RCC 7860 (cell line): ENCODE data around the gene GIT1.
A peak's percentile ranks its signal among the peaks of the same experiment; 100 is the strongest.

Source experiments
- DNase-seq: peaks from one replicate; pipeline ENCODE4 v3.0.0-alpha.2; 2015; ENCODE audit warnings: low spot score
- FAIRE-seq: peaks from 2 replicates; lab custom pipeline; 2012; peaks lifted over from hg19 to GRCh38; lab: Jason Lieb, UNC

GIT1 gene

GRCh38 chr17:29579866-29580771 is 9.3 kb downstream of the GIT1 start:
- DNase-seq (peak; percentile 66), FAIRE-seq (no peak)

- FAIRE-seq (no peak), DNase-seq (no peak)
Measured at GRCh38 chr17:29578626-29579485, 10.6 kb downstream of the GIT1 start.

GRCh38 chr17:29577385-29578211 is 11.8 kb downstream of the GIT1 start:
- DNase-seq (no peak), FAIRE-seq (no peak)

GRCh38 chr17:29577001-29577370 is 12.5 kb downstream of the GIT1 start:
- no peak for FAIRE-seq
- no peak for DNase-seq

GRCh38 chr17:29576214-29577000 is 13.0 kb downstream of the GIT1 start:
- no peak for DNase-seq
- no peak for FAIRE-seq

- FAIRE-seq (no peak), DNase-seq (no peak)
Measured at GRCh38 chr17:29575511-29576213, 13.8 kb downstream of the GIT1 start.

GRCh38 chr17:29574732-29575510 is 14.5 kb downstream of the GIT1 start:
- DNase-seq, result no peak
- FAIRE-seq, result no peak

GRCh38 chr17:29573871-29574731 is 15.3 kb downstream of the GIT1 start:
- FAIRE-seq, result no peak
- DNase-seq, result no peak

- DNase-seq (no peak), FAIRE-seq (no peak)
Measured at GRCh38 chr17:29573558-29573869, 15.9 kb downstream of the GIT1 start.

GRCh38 chr17:29572691-29573557 is 16.5 kb downstream of the GIT1 start:
- no peak for FAIRE-seq
- DNase-seq, result no peak

GRCh38 chr17:29571883-29572681 is 17.4 kb downstream of the GIT1 start:
- DNase-seq (no peak), FAIRE-seq (no peak)

GRCh38 chr17:29571486-29571882 is 18.0 kb downstream of the GIT1 start:
- no peak for DNase-seq
- no peak for FAIRE-seq

GRCh38 chr17:29570521-29570920 is 18.9 kb downstream of the GIT1 start:
- FAIRE-seq (no peak), DNase-seq (no peak)

- no peak for DNase-seq
Measured at GRCh38 chr17:29569245-29569950, 20.1 kb downstream of the GIT1 start.

GRCh38 chr17:29568331-29569244 is 20.9 kb downstream of the GIT1 start, which contains the start of gene TP53I13:
TP53I13 (plus strand) TSS chr17:29568701; CDS start chr17:29568759, 58 bp downstream.
- FAIRE-seq, result no peak
- peak; percentile 61 for DNase-seq

More at GRCh38 chr17:29569245-29569950, 20.1 kb downstream of the GIT1 start:
- FAIRE-seq, result no peak
